B cell (primary cell): Measurements from ENCODE around the gene RPL11. TPM values are rescaled to one million over a fixed set of nuclear protein-coding genes. Genes with fewer than 3 reads are reported as not detected.

Experiments used
- ATAC-seq: fragments of 200-7000 bp; cut with Tn5 transposase; one replicate; pipeline ENCODE4 v1.10.0; 2021; ENCODE audit warnings: low read depth, mild to moderate bottlenecking, moderate number of reproducible peaks, moderate library complexity
- CTCF ChIA-PET: fragments of 350-600 bp; sonication (Branson Sonifier 250); formaldehyde crosslinking; loops from one replicate; lab custom pipeline; 2021; ENCODE audit warnings: antibody characterized with exemption, inconsistent platforms; lab: Charles Lee
- POLR2A ChIA-PET: fragments of 350-600 bp; sonication (Branson Sonifier 250); formaldehyde crosslinking; loops from one replicate; lab custom pipeline; 2021; ENCODE audit warnings: antibody characterized with exemption; lab: Charles Lee
- DNase-seq: peaks from one replicate; pipeline ENCODE4 v3.0.0; 2013
- H2AFZ ChIP-seq: 2 replicates; pipeline ENCODE4 v1.6.1; 2012; ENCODE audit warnings: mild to moderate bottlenecking, low read depth, low read length; ENCODE audit not compliant: insufficient read depth, poor library complexity, severe bottlenecking
- H3K27ac ChIP-seq, 2 donors: 1 replicate in 1 of 2; 2 replicates in 1 of 2; pipeline ENCODE4 v1.5.1; 2012 to 2013; ENCODE audit warnings: low read length in 2 of 2, mild to moderate bottlenecking in 2 of 2, moderate library complexity in 1 of 2
- H3K27me3 ChIP-seq, 4 experiments: fragments of 200-600 bp in 1 of 4; sonication (generic) in 1 of 4; replicated peaks in 1 of 4; 1 replicate in 2 of 4; 2 replicates in 2 of 4; pipeline versions ENCODE4 v1.6.1 to v1.7.0; 2013 to 2016; ENCODE audit warnings: low read length in 3 of 4, mild to moderate bottlenecking in 2 of 4, mixed read lengths in 1 of 4, moderate library complexity in 1 of 4; ENCODE audit not compliant: insufficient read depth in 4 of 4, control insufficient read depth in 3 of 4; ENCODE audit errors: control extremely low read depth in 1 of 4
- H3K36me3 ChIP-seq, 2 experiments: replicated peaks in 1 of 2; 1 replicate in 1 of 2; 2 replicates in 1 of 2; pipeline versions ENCODE4 v1.6.1 to v1.7.1; 2013; ENCODE audit warnings: low read length in 1 of 2; ENCODE audit not compliant: insufficient read depth in 2 of 2, control insufficient read depth in 1 of 2; ENCODE audit errors: control extremely low read depth in 1 of 2, extremely low read depth in 1 of 2
- H3K4me1 ChIP-seq, 2 donors: fragments of 200-600 bp in 1 of 2; sonication (generic) in 1 of 2; 1 replicate in 1 of 2; 2 replicates in 1 of 2; pipeline versions ENCODE4 v1.5.1 to v1.6.1; 2013 to 2017; ENCODE audit warnings: low read length in 2 of 2; ENCODE audit not compliant: control insufficient read depth in 2 of 2, insufficient read depth in 2 of 2
- H3K4me2 ChIP-seq: replicated peaks from 2 replicates; pipeline ENCODE3; 2012; ENCODE audit warnings: mild to moderate bottlenecking, low read depth, low read length; ENCODE audit not compliant: poor library complexity, severe bottlenecking
- H3K4me3 ChIP-seq, 5 experiments: fragments of 200-600 bp in 1 of 5; sonication (generic) in 1 of 5; 1 replicate in 3 of 5; 2 replicates in 2 of 5; pipeline versions ENCODE4 v1.5.1 to v1.7.0; 2011 to 2016; ENCODE audit warnings: low read length in 4 of 5, mild to moderate bottlenecking in 4 of 5, low read depth in 2 of 5, control low read depth in 1 of 5, moderate library complexity in 1 of 5; ENCODE audit not compliant: insufficient read depth in 1 of 5; ENCODE audit errors: control extremely low read depth in 1 of 5, extremely low read depth in 1 of 5
- H3K79me2 ChIP-seq: fragments of 200-600 bp; sonication (generic); one replicate; pipeline ENCODE4 v1.6.0; 2016; ENCODE audit warnings: low read length; ENCODE audit not compliant: control insufficient read depth, insufficient read depth
- H3K9ac ChIP-seq: fragments of 200-600 bp; sonication (generic); 2 replicates; pipeline ENCODE4 v1.6.1; 2017; ENCODE audit warnings: mild to moderate bottlenecking, low read length, moderate library complexity
- H3K9me3 ChIP-seq, 3 donors: one replicate each; pipeline versions ENCODE4 v1.6.1 to v1.7.1; 2013; ENCODE audit warnings: low read length in 2 of 3; ENCODE audit not compliant: control insufficient read depth in 2 of 3, insufficient read depth in 1 of 3; ENCODE audit errors: control extremely low read depth in 1 of 3
- H4K20me1 ChIP-seq: 2 replicates; pipeline ENCODE4 v1.6.0; 2012; ENCODE audit warnings: mild to moderate bottlenecking, low read length; ENCODE audit not compliant: insufficient read depth, control insufficient read depth, poor library complexity, severe bottlenecking
- H3K27ac Mint-ChIP-seq: one replicate; pipeline ENCODE4 v1.8.0; 2021; ENCODE audit warnings: mixed read lengths
- H3K27me3 Mint-ChIP-seq: one replicate; pipeline ENCODE4 v1.8.0; 2021; ENCODE audit warnings: mixed read lengths
- H3K4me1 Mint-ChIP-seq: one replicate; pipeline ENCODE4 v1.8.0; 2021; ENCODE audit warnings: mixed read lengths
- H3K4me3 Mint-ChIP-seq: one replicate; pipeline ENCODE4 v1.8.0; 2021; ENCODE audit warnings: mixed read lengths
- H3K9me3 Mint-ChIP-seq: one replicate; pipeline ENCODE4 v1.8.0; 2022; ENCODE audit warnings: mixed read lengths; ENCODE audit not compliant: insufficient read depth
- CTCF ChIP-seq: fragments of 200-600 bp; IDR thresholded peaks from one replicate; pipeline ENCODE4 v1.8.0; 2022; ENCODE audit warnings: antibody characterized with exemption, mild to moderate bottlenecking
- EZH2 ChIP-seq: IDR thresholded peaks from 2 replicates; pipeline ENCODE4 v1.6.1; 2012; ENCODE audit warnings: borderline replicate concordance, low read depth, mild to moderate bottlenecking, moderate library complexity, low read length; ENCODE audit not compliant: insufficient read depth, poor library complexity, severe bottlenecking
- WGBS: methylation state at CpG from one replicate; pipeline ENCODE4 v1.1.5; 2013; ENCODE audit warnings: missing lambda C conversion rate; ENCODE audit not compliant: insufficient coverage; 5-methylcytosine and 5-hydroxymethylcytosine counted together
- intact Hi-C: fragments of 100-400 bp; cut with micrococcal nuclease; formaldehyde crosslinking; loops from one replicate; pipeline ENCODE4 v1.10.0; 2022
- polyA plus RNA-seq: library from polyadenylated mRNA; depleted of rRNA; stranded (reverse); fragments of >200 nt; gene quantifications from 2 replicates; pipeline ENCODE4 v1.2.3, GENCODE V29; 2012
- total RNA-seq, 2 donors: library from RNA; stranded (reverse); fragments of 120-200 nt in 1 of 2; gene quantifications; 1 replicate in 1 of 2; 2 replicates in 1 of 2; pipeline versions ENCODE4 v1.2.3 to v1.2.4, GENCODE V29; 2013 to 2022

RPL11 gene
- total and polyA plus RNA-seq, 2 donors (not counting 1 experiment from before 2014, with no cell fraction given), result 1,373 to 1,539 TPM

DNA sequence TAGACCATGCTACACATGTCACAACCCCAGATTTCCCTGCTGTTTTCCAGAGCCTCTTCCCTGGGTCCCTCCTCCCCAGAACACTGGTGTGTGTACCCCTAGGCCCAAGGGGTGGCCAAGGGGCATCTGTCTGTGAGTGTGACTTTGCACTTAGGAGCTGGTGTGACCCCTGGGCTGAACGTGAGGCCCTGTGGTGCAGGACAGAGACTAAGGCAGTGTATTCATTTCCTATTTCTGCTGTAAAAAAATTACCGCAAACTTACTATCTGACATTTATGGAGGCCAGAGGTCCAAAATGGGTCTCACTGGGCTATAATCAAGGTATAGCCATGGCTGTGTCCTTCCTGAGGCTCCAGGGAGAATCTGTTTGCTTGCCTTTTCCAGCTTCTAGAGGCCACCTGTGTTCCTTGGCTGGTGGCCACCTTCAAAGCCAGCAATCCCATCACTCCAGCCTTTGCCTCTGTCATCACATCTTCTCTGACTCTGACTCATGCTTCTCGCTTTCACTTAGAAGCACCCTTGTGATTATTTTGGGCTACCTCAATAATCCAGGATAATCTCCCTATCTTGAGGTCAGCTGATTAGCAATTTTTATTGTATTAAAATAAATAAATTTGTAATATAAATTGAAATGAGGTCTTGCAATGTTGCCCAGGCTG, 27.7 kb downstream of the RPL11 start:
- no peak for ATAC-seq
- no peak for DNase-seq
- no peak for TF ChIP-seq CTCF
- no peak for TF ChIP-seq EZH2
- 57% methylated on average over 2 of the region's 3 CpGs for WGBS
- ChIA-PET CTCF (interaction anchor here (1.1 to 1.3 kb wide), 2 partner anchors 8 to 13 kb away, joined by 3 to 4 read pairs; no protein-coding TSS in a partner anchor), POLR2A (no interaction called here)
- Histone ChIP-seq H3K9me3 (no peaks in the 10 kb centered on the region), H3K4me3 (no peak overlapping the region), H3K27me3 (no peaks in the 10 kb centered on the region), H3K4me1 (peaks cover 28 to 37% of the 10 kb centered on the region in 2 donors), H4K20me1 (no peaks in the 10 kb centered on the region), H3K27ac (peak overlapping the region; percentile 2 to 74), H3K4me2 (no peak overlapping the region), H3K36me3 (no peaks in the 10 kb centered on the region), H3K9ac (no peak overlapping the region), H3K79me2 (peaks cover 23% of the 10 kb centered on the region), H2AFZ (no peak overlapping the region)
- H3K4me1 Mint-ChIP-seq, result peaks cover 45% of the 10 kb centered on the region
- no peak overlapping the region for H3K4me3 Mint-ChIP-seq
- no peaks in the 10 kb centered on the region for H3K9me3 Mint-ChIP-seq
- H3K27me3 Mint-ChIP-seq, result no peaks in the 10 kb centered on the region
- H3K27ac Mint-ChIP-seq, result peak overlapping the region; percentile 81
- intact Hi-C loops, result no loop called here
